SK-N-SH (cell line): ENCODE measurements around the gene KRTAP4-9.
"Not testable (repeated sequence)": the region's sequence is repeated elsewhere in the genome, so short reads cannot be mapped to it uniquely, and the experiment has no call there.

ENCODE experiments used
- JUND ChIP-seq: IDR thresholded peaks from 2 replicates; pipeline ENCODE4 v1.4.0; 2012
- POLR2AphosphoS5 ChIP-seq: IDR thresholded peaks from 2 replicates; pipeline ENCODE4 v1.6.1; 2012; ENCODE audit warnings: low read depth, low read length
- SMC3 ChIP-seq: IDR thresholded peaks from 2 replicates; pipeline ENCODE4 v1.6.1; 2012; ENCODE audit warnings: low read depth, low read length, improper control_type of control experiment
- YY1 ChIP-seq: IDR thresholded peaks from 2 replicates; pipeline ENCODE4 v1.4.0; 2012; ENCODE audit warnings: low read depth, mild to moderate bottlenecking
- TF ChIP-seq, protein P1 (sequence below): fragments of 200-600 bp; sonication (generic); IDR thresholded peaks from 2 replicates; pipeline ENCODE4 v1.6.1; 2017; ENCODE audit warnings: antibody characterized with exemption, mild to moderate bottlenecking, moderate library complexity
- TF ChIP-seq, protein P2 (sequence below): IDR thresholded peaks from 2 replicates; pipeline ENCODE4 v1.6.1; 2012; ENCODE audit warnings: mild to moderate bottlenecking, low read depth, low read length, moderate library complexity

GRCh38 chr17:41065016-41065689 lies 40.0 kb upstream of the KRTAP4-9 start:
- not testable (repeated sequence) for TF ChIP-seq JUND, SMC3, POLR2AphosphoS5, YY1
- TF ChIP-seq, protein P1, sequence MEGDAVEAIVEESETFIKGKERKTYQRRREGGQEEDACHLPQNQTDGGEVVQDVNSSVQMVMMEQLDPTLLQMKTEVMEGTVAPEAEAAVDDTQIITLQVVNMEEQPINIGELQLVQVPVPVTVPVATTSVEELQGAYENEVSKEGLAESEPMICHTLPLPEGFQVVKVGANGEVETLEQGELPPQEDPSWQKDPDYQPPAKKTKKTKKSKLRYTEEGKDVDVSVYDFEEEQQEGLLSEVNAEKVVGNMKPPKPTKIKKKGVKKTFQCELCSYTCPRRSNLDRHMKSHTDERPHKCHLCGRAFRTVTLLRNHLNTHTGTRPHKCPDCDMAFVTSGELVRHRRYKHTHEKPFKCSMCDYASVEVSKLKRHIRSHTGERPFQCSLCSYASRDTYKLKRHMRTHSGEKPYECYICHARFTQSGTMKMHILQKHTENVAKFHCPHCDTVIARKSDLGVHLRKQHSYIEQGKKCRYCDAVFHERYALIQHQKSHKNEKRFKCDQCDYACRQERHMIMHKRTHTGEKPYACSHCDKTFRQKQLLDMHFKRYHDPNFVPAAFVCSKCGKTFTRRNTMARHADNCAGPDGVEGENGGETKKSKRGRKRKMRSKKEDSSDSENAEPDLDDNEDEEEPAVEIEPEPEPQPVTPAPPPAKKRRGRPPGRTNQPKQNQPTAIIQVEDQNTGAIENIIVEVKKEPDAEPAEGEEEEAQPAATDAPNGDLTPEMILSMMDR = not testable (repeated sequence)
- TF ChIP-seq, protein P2, sequence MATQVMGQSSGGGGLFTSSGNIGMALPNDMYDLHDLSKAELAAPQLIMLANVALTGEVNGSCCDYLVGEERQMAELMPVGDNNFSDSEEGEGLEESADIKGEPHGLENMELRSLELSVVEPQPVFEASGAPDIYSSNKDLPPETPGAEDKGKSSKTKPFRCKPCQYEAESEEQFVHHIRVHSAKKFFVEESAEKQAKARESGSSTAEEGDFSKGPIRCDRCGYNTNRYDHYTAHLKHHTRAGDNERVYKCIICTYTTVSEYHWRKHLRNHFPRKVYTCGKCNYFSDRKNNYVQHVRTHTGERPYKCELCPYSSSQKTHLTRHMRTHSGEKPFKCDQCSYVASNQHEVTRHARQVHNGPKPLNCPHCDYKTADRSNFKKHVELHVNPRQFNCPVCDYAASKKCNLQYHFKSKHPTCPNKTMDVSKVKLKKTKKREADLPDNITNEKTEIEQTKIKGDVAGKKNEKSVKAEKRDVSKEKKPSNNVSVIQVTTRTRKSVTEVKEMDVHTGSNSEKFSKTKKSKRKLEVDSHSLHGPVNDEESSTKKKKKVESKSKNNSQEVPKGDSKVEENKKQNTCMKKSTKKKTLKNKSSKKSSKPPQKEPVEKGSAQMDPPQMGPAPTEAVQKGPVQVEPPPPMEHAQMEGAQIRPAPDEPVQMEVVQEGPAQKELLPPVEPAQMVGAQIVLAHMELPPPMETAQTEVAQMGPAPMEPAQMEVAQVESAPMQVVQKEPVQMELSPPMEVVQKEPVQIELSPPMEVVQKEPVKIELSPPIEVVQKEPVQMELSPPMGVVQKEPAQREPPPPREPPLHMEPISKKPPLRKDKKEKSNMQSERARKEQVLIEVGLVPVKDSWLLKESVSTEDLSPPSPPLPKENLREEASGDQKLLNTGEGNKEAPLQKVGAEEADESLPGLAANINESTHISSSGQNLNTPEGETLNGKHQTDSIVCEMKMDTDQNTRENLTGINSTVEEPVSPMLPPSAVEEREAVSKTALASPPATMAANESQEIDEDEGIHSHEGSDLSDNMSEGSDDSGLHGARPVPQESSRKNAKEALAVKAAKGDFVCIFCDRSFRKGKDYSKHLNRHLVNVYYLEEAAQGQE = not testable (repeated sequence)
